Activated naive CD8-positive, alpha-beta T cell treated with anti-CD3 and anti-CD28 coated beads, Interleukin-2, amount 50 U/mL, for 24 hours (primary cell): ENCODE results near the gene SURF6.
"Not testable (repeated sequence)": the region's sequence is repeated elsewhere in the genome, so short reads cannot be mapped to it uniquely, and the experiment has no call there.

Experiments used
- ATAC-seq: fragments of 150-1000 bp; cut with Tn5 transposase; one replicate; pipeline ENCODE4 v1.10.0; 2021
- DNase-seq: peaks from one replicate; pipeline ENCODE4 v3.0.0; 2021
- H3K27ac Mint-ChIP-seq: one replicate; pipeline ENCODE4 v1.8.0; 2021; ENCODE audit warnings: mild to moderate bottlenecking, mixed read lengths
- H3K27me3 Mint-ChIP-seq: one replicate; pipeline ENCODE4 v1.8.0; 2021; ENCODE audit warnings: mixed read lengths
- H3K36me3 Mint-ChIP-seq: one replicate; pipeline ENCODE4 v1.8.0; 2021; ENCODE audit warnings: low read depth, mixed read lengths
- H3K4me1 Mint-ChIP-seq: one replicate; pipeline ENCODE4 v1.8.0; 2021; ENCODE audit warnings: mixed read lengths
- H3K4me3 Mint-ChIP-seq: one replicate; pipeline ENCODE4 v1.8.0; 2021; ENCODE audit warnings: mild to moderate bottlenecking, moderate library complexity, mixed read lengths
- H3K9me3 Mint-ChIP-seq: one replicate; pipeline ENCODE4 v1.8.0; 2021; ENCODE audit warnings: mixed read lengths

SURF6 gene

DNA sequence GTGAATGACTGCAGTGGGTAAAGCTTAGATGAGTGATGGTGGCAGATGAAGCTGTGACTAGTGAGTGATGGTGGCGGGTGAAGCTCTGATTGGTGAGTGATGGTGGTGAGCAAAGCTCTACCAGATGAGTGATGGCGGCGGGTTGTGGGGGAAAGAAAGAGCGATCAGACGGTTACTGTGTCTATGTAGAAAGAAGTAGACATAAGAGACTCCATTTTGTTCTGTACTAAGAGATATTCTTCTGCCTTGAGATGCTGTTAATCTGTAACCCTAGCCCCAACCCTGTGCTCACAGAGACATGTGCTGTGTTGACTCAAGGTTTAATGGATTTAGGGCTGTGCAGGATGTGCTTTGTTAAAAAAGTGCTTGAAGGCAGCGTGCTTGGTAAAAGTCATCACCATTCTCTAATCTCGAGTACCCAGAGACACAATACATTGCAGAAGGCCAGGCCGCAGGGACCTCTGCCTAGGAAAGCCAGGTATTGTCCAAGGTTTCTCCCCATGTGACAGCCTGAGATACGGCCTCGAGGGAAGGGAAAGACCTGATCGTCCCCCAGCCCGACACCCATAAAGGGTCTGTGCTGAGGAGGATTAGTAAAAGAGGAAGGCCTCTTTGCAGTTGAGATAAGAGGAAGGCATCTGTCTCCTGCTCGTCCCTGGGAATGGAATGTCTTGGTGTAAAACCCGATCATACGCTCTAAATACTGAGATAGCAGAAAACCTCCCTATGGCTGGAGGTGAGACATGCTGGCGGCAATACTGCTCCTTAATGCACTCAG is 52.5 kb downstream of the SURF6 start:
- not testable (repeated sequence) for H3K27me3 Mint-ChIP-seq, H3K4me1 Mint-ChIP-seq, H3K4me3 Mint-ChIP-seq, DNase-seq, H3K36me3 Mint-ChIP-seq, H3K27ac Mint-ChIP-seq, H3K9me3 Mint-ChIP-seq, ATAC-seq

- DNase-seq (no peak), ATAC-seq (no peak)
- Mint-ChIP-seq H3K4me1 (no peaks in the 10 kb centered on the region), H3K9me3 (no peaks in the 10 kb centered on the region), H3K27ac (no peak overlapping the region), H3K27me3 (peaks cover 17% of the 10 kb centered on the region), H3K4me3 (no peak overlapping the region), H3K36me3 (no peaks in the 10 kb centered on the region)
Measured at GRCh38 chr9:133282464-133283238, 53.3 kb downstream of the SURF6 start.

- Mint-ChIP-seq H3K27me3 (peaks cover 30% of the 10 kb centered on the region), H3K9me3 (no peaks in the 10 kb centered on the region), H3K36me3 (no peaks in the 10 kb centered on the region), H3K4me3 (no peak overlapping the region), H3K4me1 (peaks cover 4% of the 10 kb centered on the region), H3K27ac (no peak overlapping the region)
- DNase-seq (no peak), ATAC-seq (no peak)
Measured at GRCh38 chr9:133280392-133280791, 55.6 kb downstream of the SURF6 start.
